SW480 (cell line): ENCODE results near the gene CDH23.
A peak's percentile ranks its signal among the peaks of the same experiment; 100 is the strongest.

ENCODE experiments used
- DNase-seq: peaks from one replicate; pipeline ENCODE4 v3.0.0-alpha.2; 2016; ENCODE audit warnings: low spot score

Gene CDH23

GRCh38 chr10:71440506-71441035, 43.9 kb downstream of the CDH23 start:
- DNase-seq = no peak

DNA sequence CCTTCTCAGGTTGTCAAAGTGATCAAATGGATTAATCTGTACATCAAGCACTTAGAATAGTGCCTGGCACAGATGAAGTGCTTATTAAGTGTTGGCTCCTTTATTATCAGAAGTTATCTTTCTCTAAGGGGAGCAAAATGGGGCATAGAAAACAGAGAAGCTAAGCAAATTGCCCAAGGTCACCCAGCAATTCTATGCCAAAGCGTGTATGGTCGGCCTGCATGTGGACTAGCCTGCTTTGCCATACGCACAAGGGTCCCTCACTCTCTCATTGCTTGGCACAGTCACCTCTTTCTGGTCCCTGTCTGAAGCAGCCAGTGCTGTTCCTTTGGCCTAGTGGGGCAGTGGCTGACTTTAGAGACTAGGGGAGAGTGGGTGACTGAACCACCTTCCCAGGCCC, 45.3 kb downstream of the CDH23 start:
- DNase-seq = no peak

GRCh38 chr10:71442859-71443570, 46.3 kb downstream of the CDH23 start:
- DNase-seq = no peak

- no peak for DNase-seq
Measured at GRCh38 chr10:71443676-71444075, 47.0 kb downstream of the CDH23 start.

- DNase-seq = no peak
Measured at GRCh38 chr10:71444284-71445054, 47.7 kb downstream of the CDH23 start.

GRCh38 chr10:71447676-71448075, 51.0 kb downstream of the CDH23 start:
- no peak for DNase-seq

- no peak for DNase-seq
Measured at GRCh38 chr10:71448146-71448545, 51.4 kb downstream of the CDH23 start.

- no peak for DNase-seq
Measured at GRCh38 chr10:71449026-71449425, 52.3 kb downstream of the CDH23 start.

DNA sequence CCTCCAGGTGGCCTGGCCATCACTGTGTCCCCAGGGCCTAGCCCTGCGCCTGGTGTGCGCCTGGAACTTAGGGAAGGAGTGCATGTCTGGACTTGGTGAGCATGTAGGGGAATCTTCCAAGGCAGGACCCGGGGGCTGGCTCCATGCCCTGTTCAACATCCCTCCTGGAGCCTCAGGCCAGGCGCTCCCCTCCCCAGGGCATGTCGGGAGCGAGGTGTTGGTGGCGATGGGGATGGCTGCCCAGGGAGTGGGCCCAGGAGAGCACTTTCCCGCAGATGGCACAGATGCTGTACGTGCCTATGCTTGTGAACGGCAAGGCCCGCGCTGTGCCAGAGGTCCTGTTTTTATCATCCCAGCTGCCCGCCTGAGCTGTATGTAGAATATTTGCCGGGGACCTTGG, 55.0 kb downstream of the CDH23 start:
- no peak for DNase-seq

GRCh38 chr10:71453186-71453585, 56.5 kb downstream of the CDH23 start:
- DNase-seq = no peak

DNA sequence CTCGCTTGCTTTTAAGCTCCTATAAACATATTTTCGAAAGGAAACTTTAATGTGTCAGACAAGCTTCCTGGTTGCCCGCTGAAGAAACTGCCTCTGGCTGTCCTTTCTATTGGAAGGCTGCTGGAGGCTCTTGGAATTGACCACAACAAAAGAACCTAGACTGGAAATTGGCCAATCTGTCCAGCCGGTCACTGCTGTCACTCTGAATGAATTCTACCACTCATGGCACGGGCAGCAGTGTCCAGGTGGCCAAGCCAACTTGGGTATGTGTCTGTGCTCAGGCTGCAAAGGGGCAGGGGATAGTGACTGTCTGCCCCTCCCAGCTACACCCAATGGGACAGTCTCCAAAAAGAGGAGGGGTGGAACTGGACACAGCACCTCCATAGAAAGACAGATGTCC, 57.6 kb downstream of the CDH23 start:
- peak; percentile 28 for DNase-seq

DNA sequence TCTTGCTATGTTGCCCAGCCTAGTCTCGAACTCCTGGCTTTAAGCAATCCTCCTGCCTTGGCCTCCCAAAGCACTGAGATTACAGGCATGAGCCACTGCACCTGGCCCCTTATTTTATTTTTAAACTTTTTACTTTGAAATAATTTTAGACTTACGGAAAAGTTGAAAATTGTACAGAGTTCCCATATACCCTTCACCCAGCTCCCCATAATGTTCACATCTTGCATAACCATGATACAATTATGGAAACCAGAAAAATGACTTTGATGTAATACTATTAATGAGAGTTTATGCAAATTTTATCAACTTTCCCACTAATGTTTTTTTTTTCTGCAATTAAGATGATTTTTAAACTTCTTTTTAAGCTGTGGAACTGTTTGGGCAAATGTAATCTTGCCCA, 58.3 kb downstream of the CDH23 start:
- DNase-seq = no peak

DNA sequence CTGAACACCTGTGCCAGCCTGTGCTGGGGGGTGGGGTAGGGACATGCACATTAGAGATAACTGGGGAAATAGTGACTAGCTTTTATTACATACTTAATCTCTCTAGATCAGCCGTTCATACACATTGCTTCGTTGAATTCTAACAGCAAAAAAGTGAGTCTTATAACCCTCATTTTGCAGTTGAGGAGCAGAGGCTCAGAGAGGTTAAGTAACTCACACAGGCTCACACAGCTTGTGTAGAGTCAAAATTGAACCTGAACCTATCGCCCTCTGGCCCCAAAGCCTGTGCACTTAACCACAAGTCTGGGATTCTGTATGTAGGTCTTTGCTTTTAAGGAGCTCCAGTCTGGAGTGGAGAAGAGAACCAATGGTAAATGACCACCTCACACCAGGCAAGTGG, 59.9 kb downstream of the CDH23 start:
- DNase-seq = no peak

DNA sequence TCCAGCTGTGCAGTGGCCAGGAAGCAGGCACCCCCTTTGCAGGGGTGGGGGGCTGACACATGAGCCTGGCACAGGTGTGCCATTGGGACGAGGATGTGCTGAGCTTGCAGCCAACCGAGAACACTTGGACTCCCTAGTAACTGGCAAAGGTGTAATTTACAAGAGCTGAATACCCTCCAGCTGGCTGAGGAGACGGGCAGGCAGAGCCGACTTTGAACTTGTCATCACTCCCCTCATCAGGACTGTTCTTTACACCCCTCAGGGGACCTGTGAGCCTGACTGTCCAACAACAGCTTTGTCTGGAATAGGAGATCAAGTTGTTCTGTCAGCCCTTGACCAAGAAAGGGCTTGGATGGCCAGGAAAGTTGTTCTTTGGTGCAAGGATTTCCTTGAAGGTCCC, 61.2 kb downstream of the CDH23 start:
- DNase-seq = no peak

DNA sequence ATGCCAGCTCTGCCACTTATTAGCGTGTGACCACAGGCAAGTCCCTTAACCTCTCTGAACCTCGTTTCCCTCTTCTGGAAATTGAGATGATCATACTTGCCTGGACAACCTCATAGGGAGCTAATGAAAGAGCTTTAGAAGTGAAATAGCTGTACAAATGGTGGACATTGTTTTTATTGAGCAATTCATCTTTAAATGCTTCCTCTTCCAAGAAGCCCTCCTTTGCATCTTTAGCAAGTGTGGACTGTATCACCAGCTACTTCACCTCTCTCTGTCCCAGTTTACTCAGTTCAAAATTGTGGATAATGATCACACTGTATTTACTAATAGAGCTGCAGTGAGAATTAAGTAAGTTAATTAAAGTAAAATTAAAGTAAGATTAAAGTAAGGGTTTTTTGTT, 61.7 kb downstream of the CDH23 start:
- no peak for DNase-seq

DNA sequence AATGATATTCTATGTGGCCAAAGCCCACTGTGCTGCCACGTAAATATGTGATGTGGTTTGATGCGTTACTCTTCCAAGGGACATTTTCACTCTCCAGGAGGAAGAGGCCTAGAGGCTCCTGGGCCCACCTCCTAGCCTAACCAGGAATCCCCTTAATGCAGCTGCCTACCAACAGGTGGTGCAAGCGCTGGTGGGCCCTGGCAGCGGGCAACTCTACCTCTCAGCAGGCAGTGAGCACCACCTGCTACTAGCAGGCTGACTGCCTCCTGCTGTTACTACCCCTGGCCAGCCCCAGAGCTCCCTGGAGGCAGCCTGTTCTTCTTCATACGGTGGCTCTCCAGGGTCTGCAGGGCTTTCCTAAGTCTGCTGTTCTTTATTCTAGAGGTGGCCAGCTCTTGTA, 62.8 kb downstream of the CDH23 start:
- no peak for DNase-seq

DNA sequence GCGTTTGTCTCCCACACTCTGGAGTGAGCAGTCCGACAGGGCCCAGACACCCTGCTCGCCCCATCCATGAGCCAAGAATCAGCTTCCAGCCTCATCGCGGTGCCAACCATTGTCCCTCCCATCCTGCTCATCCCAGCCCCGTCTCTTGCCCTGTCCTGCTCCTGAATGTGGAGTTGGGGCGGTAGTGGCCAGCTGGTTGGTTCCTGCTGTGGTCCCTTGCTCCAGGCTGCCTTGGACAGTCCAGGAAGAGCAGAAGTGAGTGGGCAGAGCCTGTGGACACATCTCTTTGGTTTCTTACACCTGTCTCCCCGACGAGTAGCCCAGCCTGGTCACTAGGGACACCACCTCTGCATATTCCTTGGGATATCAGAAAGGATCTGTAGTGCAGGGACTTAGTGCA, 63.9 kb downstream of the CDH23 start:
- DNase-seq = no peak

DNA sequence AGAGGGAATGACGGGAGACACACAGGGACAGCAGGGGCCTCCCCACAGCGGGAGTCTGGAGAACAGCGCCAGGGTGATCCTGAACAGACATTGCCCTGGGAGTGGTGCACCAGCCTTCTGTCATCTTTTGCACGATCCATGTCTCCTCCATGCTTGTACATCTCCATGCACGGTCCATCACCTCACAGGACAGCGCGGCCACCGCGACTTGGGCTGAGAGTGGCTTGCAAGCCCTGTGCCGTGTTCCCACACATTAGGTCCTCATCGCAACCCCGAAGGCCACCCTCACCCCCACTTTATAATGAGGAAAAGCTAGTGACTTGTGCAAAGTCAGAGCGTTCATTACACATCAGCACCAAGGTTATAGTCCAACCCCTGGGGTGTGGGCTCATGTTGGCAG, 64.7 kb downstream of the CDH23 start:
- DNase-seq = no peak

DNA sequence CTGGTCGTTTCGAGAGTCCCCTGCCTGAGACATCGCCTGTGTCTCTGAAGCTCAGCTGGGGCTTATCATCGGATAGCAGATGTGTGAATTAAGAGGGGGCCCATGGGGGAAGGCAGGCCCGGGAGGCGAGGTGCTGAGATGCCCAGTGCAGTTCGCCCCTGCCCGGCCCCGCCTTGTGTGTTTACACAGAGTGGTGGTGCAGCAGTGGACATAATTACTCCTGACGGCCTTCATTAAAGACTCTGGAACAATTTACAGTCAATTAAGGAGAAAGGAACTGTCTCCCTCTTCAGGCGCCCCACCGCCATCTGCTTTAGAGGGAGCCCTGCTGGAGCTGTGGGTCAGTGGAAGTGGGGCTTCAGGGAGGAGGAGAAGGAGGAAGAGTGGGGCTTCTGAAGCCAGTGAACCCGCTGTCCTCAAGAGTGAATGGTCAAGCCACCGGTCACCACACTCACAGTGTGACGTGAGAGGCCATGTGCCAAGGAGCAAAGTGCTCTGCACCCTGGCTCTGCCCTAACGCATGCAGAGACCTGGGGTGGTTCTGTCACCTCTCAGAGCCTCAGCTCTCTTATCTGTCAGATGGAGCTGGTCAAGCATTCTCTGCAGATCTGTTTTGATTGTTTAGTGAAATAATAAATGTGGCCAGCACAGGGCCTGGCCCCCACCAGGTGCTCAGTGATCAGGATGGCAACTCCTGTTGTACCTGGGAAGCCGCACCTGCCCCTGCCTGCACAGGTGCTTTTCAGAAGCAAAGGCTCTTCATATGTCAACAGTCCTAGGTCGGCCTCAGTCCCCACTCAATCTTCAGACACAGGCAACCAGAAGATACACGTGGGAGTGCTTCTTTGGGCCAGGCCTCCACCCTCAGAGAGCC, 65.6 kb downstream of the CDH23 start:
- no peak for DNase-seq

- DNase-seq = no peak
Measured at GRCh38 chr10:71463111-71463510, 66.4 kb downstream of the CDH23 start.

GRCh38 chr10:71465551-71466252, 69.0 kb downstream of the CDH23 start:
- DNase-seq = no peak

DNA sequence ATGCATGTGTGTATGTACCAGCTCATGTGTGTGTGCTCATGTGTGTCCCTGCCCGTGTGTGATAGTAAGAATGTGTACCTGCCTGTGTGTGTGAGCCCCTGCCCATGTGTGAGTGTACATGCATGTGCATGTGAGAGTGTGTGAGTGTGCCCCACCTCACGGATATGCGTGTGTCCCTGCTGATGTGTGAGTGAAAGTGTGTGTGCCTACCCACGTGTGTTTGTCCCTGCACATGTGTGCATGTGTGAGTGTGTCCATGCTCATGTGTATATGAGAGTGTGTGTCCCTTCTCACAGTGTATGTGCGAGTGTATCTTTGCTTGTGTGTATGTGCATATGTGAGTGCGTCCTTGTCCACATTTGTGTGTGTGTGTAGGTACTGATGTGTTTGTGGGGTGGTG, 69.6 kb downstream of the CDH23 start:
- no peak for DNase-seq
